IMR-90 (cell line): ENCODE measurements around the gene ADCY2. TPM values are rescaled to one million over a fixed set of nuclear protein-coding genes. Genes with fewer than 3 reads are reported as not detected.

Experiments
- ATAC-seq: fragments of 200-7000 bp; cut with Tn5 transposase; 2 replicates; pipeline ENCODE4 v1.9.1; 2020; ENCODE audit warnings: low read depth, mild to moderate bottlenecking, moderate library complexity
- BruUV-seq: library from RNA; stranded (reverse); fragments of 400-500 nt; replicated peaks from 2 replicates; lab custom pipeline; 2021; lab: Mats Ljungman, UMichigan
- CTCF ChIA-PET: fragments of 300-600 bp; formaldehyde crosslinking; extraction: SDS; loops from one replicate; lab custom pipeline; 2021; ENCODE audit warnings: antibody characterized with exemption; lab: Yijun Ruan, JAX
- POLR2A ChIA-PET: fragments of 300-600 bp; sonication (Branson Sonifier 250); formaldehyde crosslinking; loops from one replicate; lab custom pipeline; 2022; ENCODE audit warnings: antibody characterized with exemption; ENCODE audit not compliant: unreplicated experiment; lab: Charles Lee
- DNase-seq: peaks from one replicate; pipeline ENCODE4 v3.0.0; 2013
- H2AFZ ChIP-seq: replicated peaks from 2 replicates; pipeline ENCODE3; 2013; ENCODE audit warnings: low read length, mild to moderate bottlenecking; ENCODE audit not compliant: poor library complexity
- H2AK5ac ChIP-seq: 2 replicates; pipeline ENCODE4 v1.6.1; 2013; ENCODE audit warnings: low read depth, low read length, inconsistent platforms
- H2AK9ac ChIP-seq: replicated peaks from 2 replicates; pipeline ENCODE3; 2013; ENCODE audit warnings: mild to moderate bottlenecking, low read depth, low read length, moderate library complexity; ENCODE audit not compliant: poor library complexity
- H2BK120ac ChIP-seq: 2 replicates; pipeline ENCODE4 v1.6.1; 2013; ENCODE audit warnings: low read depth, low read length, inconsistent platforms
- H2BK15ac ChIP-seq: 3 replicates; pipeline ENCODE4 v1.6.1; 2013; ENCODE audit warnings: low read depth, low read length, inconsistent platforms
- H2BK20ac ChIP-seq: 2 replicates; pipeline ENCODE4 v1.6.1; 2013; ENCODE audit warnings: low read depth, mild to moderate bottlenecking, inconsistent platforms, low read length, moderate library complexity
- H2BK5ac ChIP-seq: 2 replicates; pipeline ENCODE4 v1.6.1; 2013; ENCODE audit warnings: mild to moderate bottlenecking, low read depth, low read length, inconsistent platforms; ENCODE audit not compliant: poor library complexity, severe bottlenecking
- H3K14ac ChIP-seq: replicated peaks from 2 replicates; pipeline ENCODE4 v1.6.1; 2013; ENCODE audit warnings: low read depth, low read length, inconsistent platforms
- H3K18ac ChIP-seq: 2 replicates; pipeline ENCODE4 v1.6.1; 2013; ENCODE audit warnings: low read depth, low read length, control low read depth
- H3K23ac ChIP-seq: 2 replicates; pipeline ENCODE4 v1.6.1; 2013; ENCODE audit warnings: low read depth, low read length, inconsistent platforms
- H3K27ac ChIP-seq: 2 replicates; pipeline ENCODE4 v1.5.1; 2013; ENCODE audit warnings: mild to moderate bottlenecking, control low read depth, low read length; ENCODE audit not compliant: insufficient read depth
- H3K27me3 ChIP-seq: 2 replicates; pipeline ENCODE4 v1.6.1; 2013; ENCODE audit warnings: low read length; ENCODE audit not compliant: control insufficient read depth, insufficient read depth
- H3K36me3 ChIP-seq: 2 replicates; pipeline ENCODE4 v1.6.1; 2013; ENCODE audit warnings: low read length, mixed read lengths; ENCODE audit not compliant: control insufficient read depth, insufficient read depth
- H3K4ac ChIP-seq: 2 replicates; pipeline ENCODE4 v1.6.1; 2013; ENCODE audit warnings: low read depth, low read length, inconsistent platforms
- H3K4me1 ChIP-seq: 2 replicates; pipeline ENCODE4 v1.6.1; 2013; ENCODE audit warnings: low read length, mixed read lengths; ENCODE audit not compliant: control insufficient read depth, insufficient read depth
- H3K4me2 ChIP-seq: 2 replicates; pipeline ENCODE4 v1.6.1; 2013; ENCODE audit warnings: low read depth, mild to moderate bottlenecking, control low read depth, low read length, moderate library complexity
- H3K4me3 ChIP-seq: 2 replicates; pipeline ENCODE4 v1.5.1; 2013; ENCODE audit warnings: low read depth, mild to moderate bottlenecking, control low read depth, low read length, moderate library complexity; ENCODE audit not compliant: insufficient read depth
- H3K56ac ChIP-seq: 2 replicates; pipeline ENCODE4 v1.6.1; 2013; ENCODE audit warnings: low read length, inconsistent platforms; ENCODE audit not compliant: insufficient read depth; ENCODE audit errors: extremely low read depth
- H3K79me1 ChIP-seq, 2 experiments: 2 replicates each; pipeline ENCODE4 v1.6.1; 2013; ENCODE audit warnings: low read length in 2 of 2, inconsistent platforms in 1 of 2, low read depth in 1 of 2
- H3K9ac ChIP-seq: 2 replicates; pipeline ENCODE4 v1.6.1; 2013; ENCODE audit warnings: low read depth, low read length, control low read depth
- H3K9me1 ChIP-seq: 2 replicates; pipeline ENCODE4 v1.6.1; 2013; ENCODE audit warnings: low read length, inconsistent platforms; ENCODE audit not compliant: insufficient read depth
- H3K9me3 ChIP-seq: 2 replicates; pipeline ENCODE4 v1.6.1; 2013; ENCODE audit warnings: low read length; ENCODE audit not compliant: control insufficient read depth, insufficient read depth
- H4K20me1 ChIP-seq: 2 replicates; pipeline ENCODE4 v1.6.1; 2013; ENCODE audit warnings: low read length, inconsistent platforms; ENCODE audit not compliant: insufficient read depth
- H4K5ac ChIP-seq: 2 replicates; pipeline ENCODE4 v1.6.1; 2013; ENCODE audit warnings: mild to moderate bottlenecking, low read depth, low read length, control low read depth
- H4K8ac ChIP-seq, 2 experiments: 2 replicates each; pipeline ENCODE4 v1.6.1; 2013; ENCODE audit warnings: low read depth in 2 of 2, low read length in 2 of 2, control low read depth in 1 of 2, inconsistent platforms in 1 of 2
- H4K91ac ChIP-seq: 2 replicates; pipeline ENCODE4 v1.6.1; 2013; ENCODE audit warnings: low read depth, low read length, inconsistent platforms; ENCODE audit not compliant: insufficient read depth
- CEBPB ChIP-seq: IDR thresholded peaks from 2 replicates; pipeline ENCODE4 v1.6.1; 2012; ENCODE audit warnings: low read depth, low read length, improper control_type of control experiment
- CHD1 ChIP-seq: IDR thresholded peaks from 2 replicates; pipeline ENCODE4 v1.6.1; 2012; ENCODE audit warnings: low read depth, low read length, improper control_type of control experiment
- FOS ChIP-seq: fragments of 150-350 bp; IDR thresholded peaks from 2 replicates; pipeline ENCODE4 v1.6.1; 2016; ENCODE audit warnings: low read depth, low read length
- MAFK ChIP-seq: IDR thresholded peaks from 2 replicates; pipeline ENCODE4 v1.6.1; 2012; ENCODE audit warnings: low read depth, low read length, improper control_type of control experiment
- MAZ ChIP-seq: IDR thresholded peaks from 2 replicates; pipeline ENCODE4 v1.6.1; 2012; ENCODE audit warnings: low read depth, mild to moderate bottlenecking, low read length, improper control_type of control experiment, moderate library complexity, borderline replicate concordance
- MXI1 ChIP-seq: IDR thresholded peaks from 2 replicates; pipeline ENCODE4 v1.6.1; 2012; ENCODE audit warnings: low read depth, mild to moderate bottlenecking, low read length, moderate library complexity, borderline replicate concordance
- NFE2L2 ChIP-seq: fragments of 150-350 bp; IDR thresholded peaks from 2 replicates; pipeline ENCODE4 v1.6.1; 2016; ENCODE audit warnings: low read depth, mild to moderate bottlenecking, low read length
- POLR2A ChIP-seq: IDR thresholded peaks from 2 replicates; pipeline ENCODE4 v1.6.1; 2012; ENCODE audit warnings: mild to moderate bottlenecking, low read depth, low read length
- RAD21 ChIP-seq: IDR thresholded peaks from 2 replicates; pipeline ENCODE4 v1.6.1; 2012; ENCODE audit warnings: low read length, improper control_type of control experiment
- RFX5 ChIP-seq: IDR thresholded peaks from 2 replicates; pipeline ENCODE4 v1.8.0; 2012; ENCODE audit warnings: low read depth, mild to moderate bottlenecking, low read length, moderate library complexity
- SMC3 ChIP-seq: fragments of 150-350 bp; IDR thresholded peaks from 2 replicates; pipeline ENCODE4 v1.6.1; 2016; ENCODE audit warnings: low read depth, mild to moderate bottlenecking, antibody characterized with exemption, low read length, moderate library complexity
- WGBS, 2 experiments: methylation state at CpG; one replicate each; pipeline versions ENCODE4 v1.1.5 to v1.1.7; 2013; ENCODE audit warnings: missing lambda C conversion rate in 2 of 2; ENCODE audit not compliant: insufficient read length in 1 of 2; ENCODE audit errors: extremely low coverage in 2 of 2; 5-methylcytosine and 5-hydroxymethylcytosine counted together
- dilution Hi-C: fragments of 300-500 bp; cut with HindIII; formaldehyde crosslinking; loops from one replicate; pipeline ENCODE4 v1.14.3; 2018; ENCODE audit warnings: low sequenced_read_pairs; ENCODE audit not compliant: unreplicated experiment
- in situ Hi-C: fragments of 300-500 bp; cut with MboI; formaldehyde crosslinking; loops from 3 replicates; pipeline ENCODE4 v1.14.3; 2019; ENCODE audit warnings: low sequenced_read_pairs, inconsistent platforms, mixed read lengths
- intact Hi-C: fragments of 100-400 bp; cut with micrococcal nuclease; formaldehyde crosslinking; loops from 2 replicates; pipeline ENCODE4 v1.10.0; 2022
- polyA plus RNA-seq, 3 experiments: library from polyadenylated mRNA; depleted of rRNA; stranded (reverse); fragments of >200 nt; gene quantifications; 2 replicates each; pipeline ENCODE4 v1.2.3, GENCODE V29; 2012; ENCODE audit warnings: low replicate concordance in 1 of 3
- total RNA-seq: library from RNA; depleted of rRNA; stranded (reverse); fragments of >200 nt; gene quantifications from 2 replicates; pipeline ENCODE4 v1.2.3, GENCODE V29; 2012
- TF ChIP-seq, protein P1 (sequence below): fragments of 150-350 bp; IDR thresholded peaks from 2 replicates; pipeline ENCODE4 v1.6.1; 2016; ENCODE audit warnings: low read depth, mild to moderate bottlenecking, low read length, moderate library complexity, borderline replicate concordance
- TF ChIP-seq, protein P2 (sequence below): fragments of 150-350 bp; IDR thresholded peaks from 2 replicates; pipeline ENCODE4 v1.6.1; 2017; ENCODE audit warnings: mild to moderate bottlenecking, antibody characterized with exemption, low read length, low read depth

ADCY2 gene
- total and polyA plus RNA-seq, 2 of the 4 experiments (the other 2 are of a cell fraction): not detected

DNA sequence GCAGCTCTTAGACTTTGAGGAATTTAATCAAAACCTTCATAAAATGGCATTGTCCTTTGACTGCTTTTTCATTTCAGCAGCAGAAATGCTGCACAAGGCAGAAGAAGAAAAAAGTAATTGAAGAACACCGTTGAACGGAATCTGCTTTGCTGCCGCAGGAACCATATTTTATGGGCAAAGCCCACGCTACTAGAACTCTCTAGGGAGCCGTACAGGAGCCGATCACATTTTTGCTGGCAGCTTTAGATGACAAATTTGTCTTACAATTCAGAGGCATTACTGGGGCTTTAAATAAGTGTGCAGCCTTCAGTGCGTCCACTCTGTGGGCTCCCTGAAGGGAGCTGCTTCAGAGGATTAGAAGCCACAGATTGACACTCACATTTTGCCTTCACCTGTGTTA is 449.6 kb downstream of the ADCY2 start:
- Histone ChIP-seq H2BK120ac (no peak overlapping the region), H3K56ac (no peak overlapping the region), H4K5ac (no peak overlapping the region), H3K27me3 (peaks cover 27% of the 10 kb centered on the region), H4K91ac (no peak overlapping the region), H4K8ac (no peak overlapping the region), H2AK9ac (no peak overlapping the region), H2AFZ (no peak overlapping the region), H3K36me3 (no peaks in the 10 kb centered on the region), H4K20me1 (no peaks in the 10 kb centered on the region), H3K18ac (no peak overlapping the region), H2BK5ac (no peak overlapping the region), H3K4me2 (no peak overlapping the region), H3K79me1 (no peaks in the 10 kb centered on the region), H3K4ac (no peak overlapping the region), H3K9ac (no peak overlapping the region), H2AK5ac (no peak overlapping the region), H3K4me1 (no peaks in the 10 kb centered on the region), H3K9me3 (no peaks in the 10 kb centered on the region), H2BK15ac (no peak overlapping the region), H3K9me1 (no peaks in the 10 kb centered on the region), H3K27ac (no peak overlapping the region), H2BK20ac (no peak overlapping the region), H3K14ac (no peak overlapping the region), H3K4me3 (no peak overlapping the region), H3K23ac (no peak overlapping the region)
- in situ Hi-C loops (no loop called here), intact Hi-C loops (no loop called here), dilution Hi-C loops (no loop called here)
- 70% methylated on average over 3 of the region's 7 CpGs; no CpG with 5 or more reads in 1 of the 2 experiments for WGBS, 2 experiments
- no TSS peak for BruUV-seq
- ChIA-PET POLR2A (no interaction called here), CTCF (no interaction called here)
- TF ChIP-seq MAZ (no peak), RFX5 (no peak), FOS (no peak), RAD21 (no peak), SMC3 (no peak), MAFK (no peak), CHD1 (no peak), NFE2L2 (no peak), CEBPB (no peak), POLR2A (no peak), MXI1 (no peak)
- TF ChIP-seq, protein P1, sequence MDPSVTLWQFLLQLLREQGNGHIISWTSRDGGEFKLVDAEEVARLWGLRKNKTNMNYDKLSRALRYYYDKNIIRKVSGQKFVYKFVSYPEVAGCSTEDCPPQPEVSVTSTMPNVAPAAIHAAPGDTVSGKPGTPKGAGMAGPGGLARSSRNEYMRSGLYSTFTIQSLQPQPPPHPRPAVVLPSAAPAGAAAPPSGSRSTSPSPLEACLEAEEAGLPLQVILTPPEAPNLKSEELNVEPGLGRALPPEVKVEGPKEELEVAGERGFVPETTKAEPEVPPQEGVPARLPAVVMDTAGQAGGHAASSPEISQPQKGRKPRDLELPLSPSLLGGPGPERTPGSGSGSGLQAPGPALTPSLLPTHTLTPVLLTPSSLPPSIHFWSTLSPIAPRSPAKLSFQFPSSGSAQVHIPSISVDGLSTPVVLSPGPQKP: no peak
- TF ChIP-seq, protein P2, sequence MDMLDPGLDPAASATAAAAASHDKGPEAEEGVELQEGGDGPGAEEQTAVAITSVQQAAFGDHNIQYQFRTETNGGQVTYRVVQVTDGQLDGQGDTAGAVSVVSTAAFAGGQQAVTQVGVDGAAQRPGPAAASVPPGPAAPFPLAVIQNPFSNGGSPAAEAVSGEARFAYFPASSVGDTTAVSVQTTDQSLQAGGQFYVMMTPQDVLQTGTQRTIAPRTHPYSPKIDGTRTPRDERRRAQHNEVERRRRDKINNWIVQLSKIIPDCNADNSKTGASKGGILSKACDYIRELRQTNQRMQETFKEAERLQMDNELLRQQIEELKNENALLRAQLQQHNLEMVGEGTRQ: no peak
- no peak for DNase-seq
- no peak for ATAC-seq
